Measurements from ENCODE around the gene TDP2.

Gene TDP2

DNA sequence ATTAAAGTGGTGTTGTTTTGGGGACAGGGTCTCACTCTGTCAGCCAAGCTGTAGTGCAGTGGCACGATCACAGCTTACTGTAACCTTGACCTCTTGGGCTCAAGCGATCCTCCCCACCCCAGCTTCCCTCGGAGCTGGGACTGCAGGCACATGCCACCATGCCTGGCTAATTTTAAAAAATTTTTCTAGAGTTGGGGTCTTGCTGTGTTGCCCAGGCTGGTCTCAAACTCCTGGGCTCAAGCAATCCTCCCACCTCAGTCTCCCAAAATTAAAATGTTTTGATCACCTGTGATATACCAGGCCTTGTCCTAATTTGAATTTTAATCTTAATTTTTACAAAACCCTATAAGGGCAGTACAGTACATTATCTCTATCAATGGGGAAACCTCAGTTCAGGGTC, 25.7 kb upstream of the TDP2 start:
- in situ Hi-C loops (cut with MboI; ENCODE audit: low pct_unique_long_range_greater_than_20kb, low sequenced_read_pairs, unreplicated experiment): loop anchor here (10.0 to 25.0 kb wide), 2 partner anchors 108 to 255 kb away; no protein-coding TSS in a partner anchor
- no peak for TF ChIP-seq CTCF (IDR thresholded peaks at IDR 0.05; ENCODE audit: extremely low read depth, insufficient read depth, missing control alignments)
- no peak for DNase-seq (ENCODE audit: low spot score)

- DNase-seq (ENCODE audit: low spot score): no peak
- in situ Hi-C loops (cut with MboI; ENCODE audit: low pct_unique_long_range_greater_than_20kb, low sequenced_read_pairs, unreplicated experiment): loop anchor here (10.0 to 25.0 kb wide), 2 partner anchors 107 to 255 kb away; no protein-coding TSS in a partner anchor
- TF ChIP-seq CTCF (IDR thresholded peaks at IDR 0.05; ENCODE audit: extremely low read depth, insufficient read depth, missing control alignments): no peak
These were observed 25.3 kb upstream of the TDP2 start for GRCh38 chr6:24692003-24692402.

DNA sequence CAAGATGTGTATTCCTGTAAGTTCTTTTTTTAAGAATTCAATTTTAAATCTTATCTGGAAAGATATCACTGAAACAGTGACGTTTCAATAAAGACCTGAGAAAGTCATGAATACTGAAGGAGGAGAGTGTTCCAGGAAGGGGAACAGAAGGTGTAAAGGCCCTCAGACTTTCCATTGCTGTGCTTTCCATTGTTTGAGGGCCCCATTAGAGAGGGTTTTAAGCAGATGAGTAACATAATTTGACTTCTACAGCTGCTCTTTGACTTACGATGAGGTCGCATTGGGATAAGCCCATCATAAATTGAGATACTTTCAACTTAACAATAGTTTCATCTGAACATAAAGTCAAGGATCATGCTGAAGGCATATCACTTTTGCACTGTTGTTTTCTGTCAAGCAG, 24.9 kb upstream of the TDP2 start:
- in situ Hi-C loops (cut with MboI; ENCODE audit: low pct_unique_long_range_greater_than_20kb, low sequenced_read_pairs, unreplicated experiment): loop anchor here (10.0 to 25.0 kb wide), 2 partner anchors 107 to 254 kb away; no protein-coding TSS in a partner anchor
- TF ChIP-seq CTCF (IDR thresholded peaks at IDR 0.05; ENCODE audit: extremely low read depth, insufficient read depth, missing control alignments): no peak
- no peak for DNase-seq (ENCODE audit: low spot score)

DNA sequence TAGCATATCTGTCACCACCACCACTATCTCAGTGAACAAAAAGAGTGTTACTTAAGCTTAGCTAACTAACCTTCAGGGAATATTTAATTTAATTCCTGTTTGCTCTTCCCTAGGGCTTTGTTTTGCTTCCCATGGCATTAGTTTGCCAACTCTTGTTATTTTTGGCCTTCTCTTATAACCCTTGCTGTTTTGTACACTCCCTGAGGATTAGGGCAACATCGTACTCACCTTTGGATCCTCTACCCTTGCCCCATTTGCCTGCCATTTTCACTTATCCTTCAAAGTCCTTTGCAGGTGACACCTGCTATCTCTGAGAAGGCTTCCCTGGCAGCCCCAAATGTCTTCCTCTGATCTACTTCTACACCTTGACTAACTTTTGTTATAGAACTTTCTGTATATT, 23.9 kb upstream of the TDP2 start:
- no peak for TF ChIP-seq CTCF (IDR thresholded peaks at IDR 0.05; ENCODE audit: extremely low read depth, insufficient read depth, missing control alignments)
- DNase-seq (ENCODE audit: low spot score): no peak
- in situ Hi-C loops (cut with MboI; ENCODE audit: low pct_unique_long_range_greater_than_20kb, low sequenced_read_pairs, unreplicated experiment): loop anchor here (10.0 to 25.0 kb wide), 2 partner anchors 106 to 253 kb away; no protein-coding TSS in a partner anchor

- no peak for TF ChIP-seq CTCF (IDR thresholded peaks at IDR 0.05; ENCODE audit: extremely low read depth, insufficient read depth, missing control alignments)
- no peak for DNase-seq (ENCODE audit: low spot score)
- in situ Hi-C loops (cut with MboI; ENCODE audit: low pct_unique_long_range_greater_than_20kb, low sequenced_read_pairs, unreplicated experiment): loop anchor here (10.0 to 25.0 kb wide), 2 partner anchors 105 to 253 kb away; no protein-coding TSS in a partner anchor
These were observed 23.3 kb upstream of the TDP2 start for GRCh38 chr6:24689964-24690363.

- in situ Hi-C loops (cut with MboI; ENCODE audit: low pct_unique_long_range_greater_than_20kb, low sequenced_read_pairs, unreplicated experiment): loop anchor here (25.0 kb wide), 1 partner anchor 250 kb away; no protein-coding TSS in a partner anchor
- no peak for DNase-seq (ENCODE audit: low spot score)
- TF ChIP-seq CTCF (IDR thresholded peaks at IDR 0.05; ENCODE audit: extremely low read depth, insufficient read depth, missing control alignments): no peak
These were observed 20.2 kb upstream of the TDP2 start for GRCh38 chr6:24686946-24687345.
